IMR-90 (cell line): ENCODE measurements around the gene SORL1.

ENCODE experiments used
- BHLHE40 ChIP-seq: fragments of 150-350 bp; IDR thresholded peaks from 2 replicates; pipeline ENCODE4 v1.6.1; 2016; ENCODE audit warnings: mild to moderate bottlenecking, low read depth, low read length
- CEBPB ChIP-seq: IDR thresholded peaks from 2 replicates; pipeline ENCODE4 v1.6.1; 2012; ENCODE audit warnings: low read depth, low read length, improper control_type of control experiment
- CHD1 ChIP-seq: IDR thresholded peaks from 2 replicates; pipeline ENCODE4 v1.6.1; 2012; ENCODE audit warnings: low read depth, low read length, improper control_type of control experiment
- CTCF ChIP-seq: conservative IDR thresholded peaks from 2 replicates; pipeline ENCODE4 v1.5.1; 2012; ENCODE audit warnings: mild to moderate bottlenecking, low read depth, low read length, improper control_type of control experiment
- ELK1 ChIP-seq: fragments of 150-350 bp; IDR thresholded peaks from 2 replicates; pipeline ENCODE4 v1.6.1; 2016; ENCODE audit warnings: low read depth, mild to moderate bottlenecking, low read length, moderate library complexity, borderline replicate concordance
- MAZ ChIP-seq: IDR thresholded peaks from 2 replicates; pipeline ENCODE4 v1.6.1; 2012; ENCODE audit warnings: low read depth, mild to moderate bottlenecking, low read length, improper control_type of control experiment, moderate library complexity, borderline replicate concordance
- POLR2A ChIP-seq: IDR thresholded peaks from 2 replicates; pipeline ENCODE4 v1.6.1; 2012; ENCODE audit warnings: mild to moderate bottlenecking, low read depth, low read length
- RAD21 ChIP-seq: IDR thresholded peaks from 2 replicates; pipeline ENCODE4 v1.6.1; 2012; ENCODE audit warnings: low read length, improper control_type of control experiment
- SMC3 ChIP-seq: fragments of 150-350 bp; IDR thresholded peaks from 2 replicates; pipeline ENCODE4 v1.6.1; 2016; ENCODE audit warnings: low read depth, mild to moderate bottlenecking, antibody characterized with exemption, low read length, moderate library complexity
- USF2 ChIP-seq: fragments of 150-350 bp; IDR thresholded peaks from 2 replicates; pipeline ENCODE4 v1.6.1; 2017; ENCODE audit warnings: mild to moderate bottlenecking, antibody characterized with exemption, low read length, low read depth

GRCh38 chr11:121474680-121475079, 22.6 kb downstream of the SORL1 start:
- no peak for TF ChIP-seq POLR2A
- no peak for TF ChIP-seq CTCF
- TF ChIP-seq BHLHE40 = no peak
- TF ChIP-seq SMC3 = no peak
- no peak for TF ChIP-seq USF2
- no peak for TF ChIP-seq ELK1
- no peak for TF ChIP-seq RAD21
- no peak for TF ChIP-seq CEBPB
- no peak for TF ChIP-seq CHD1
- no peak for TF ChIP-seq MAZ
